ENCODE results near the gene NRDC. TPM values are rescaled to one million over a fixed set of nuclear protein-coding genes. Genes with fewer than 3 reads are reported as not detected.

Gene NRDC
- total and polyA plus RNA-seq, 2 of the 8 experiments (the other 6 are each of a cell fraction or from before 2014, with no cell fraction given), result 70.2 to 182 TPM

GRCh38 chr1:51755437-51755836 is 123.1 kb downstream of the NRDC start (continued):
- TF ChIP-seq SIN3A (conservative IDR thresholded peaks at IDR 0.05 in 1 of 2, IDR thresholded peaks at IDR 0.05 in 1 of 2; ENCODE audit: low read depth in 1 of 2, low read length in 2 of 2) (no peak), KDM1A (IDR thresholded peaks at IDR 0.05; ENCODE audit: borderline replicate concordance, low read length) (no peak), JUN (IDR thresholded peaks at IDR 0.05; ENCODE audit: low read depth, low read length) (no peak)

Measured in H1 (cell line).